ENCODE data around the gene NOSIP. TPM values are rescaled to one million over a fixed set of nuclear protein-coding genes. Genes with fewer than 3 reads are reported as not detected.
"Not testable (repeated sequence)": the region's sequence is repeated elsewhere in the genome, so short reads cannot be mapped to it uniquely, and the experiment has no call there.

NOSIP gene
- 10 to 100 TPM; 30.8 to 46.8 TPM for total RNA-seq

GRCh38 chr19:49580264-49581006 is at the start of gene NOSIP:
NOSIP (minus strand) TSS chr19:49580556; CDS start chr19:49560691, 19,865 bp downstream.
- peak; percentile 79 for DNase-seq (ENCODE audit: low spot score)
- TF ChIP-seq, protein P1, sequence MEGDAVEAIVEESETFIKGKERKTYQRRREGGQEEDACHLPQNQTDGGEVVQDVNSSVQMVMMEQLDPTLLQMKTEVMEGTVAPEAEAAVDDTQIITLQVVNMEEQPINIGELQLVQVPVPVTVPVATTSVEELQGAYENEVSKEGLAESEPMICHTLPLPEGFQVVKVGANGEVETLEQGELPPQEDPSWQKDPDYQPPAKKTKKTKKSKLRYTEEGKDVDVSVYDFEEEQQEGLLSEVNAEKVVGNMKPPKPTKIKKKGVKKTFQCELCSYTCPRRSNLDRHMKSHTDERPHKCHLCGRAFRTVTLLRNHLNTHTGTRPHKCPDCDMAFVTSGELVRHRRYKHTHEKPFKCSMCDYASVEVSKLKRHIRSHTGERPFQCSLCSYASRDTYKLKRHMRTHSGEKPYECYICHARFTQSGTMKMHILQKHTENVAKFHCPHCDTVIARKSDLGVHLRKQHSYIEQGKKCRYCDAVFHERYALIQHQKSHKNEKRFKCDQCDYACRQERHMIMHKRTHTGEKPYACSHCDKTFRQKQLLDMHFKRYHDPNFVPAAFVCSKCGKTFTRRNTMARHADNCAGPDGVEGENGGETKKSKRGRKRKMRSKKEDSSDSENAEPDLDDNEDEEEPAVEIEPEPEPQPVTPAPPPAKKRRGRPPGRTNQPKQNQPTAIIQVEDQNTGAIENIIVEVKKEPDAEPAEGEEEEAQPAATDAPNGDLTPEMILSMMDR (IDR thresholded peaks at IDR 0.05), result no peak
- H3K27me3 ChIP-seq (replicated peaks; ENCODE audit: insufficient read depth), result no peaks in the 10 kb centered on the region
- ATAC-seq (ENCODE audit: insufficient number of reproducible peaks, low FRiP score, low read depth), result peak; percentile 80
- no peaks in the 10 kb centered on the region for H3K9me3 ChIP-seq
- H3K27ac ChIP-seq, result peak within 1 kb of the TSS; percentile 23 to 62
- no peaks in the 10 kb centered on the region for H3K36me3 ChIP-seq
- peak within 1 kb of the TSS; percentile 77 for H3K4me3 ChIP-seq
- H3K4me1 ChIP-seq (ENCODE audit: control insufficient read depth in 1 of 2, low read depth in 2 of 2), result peaks cover 9 to 16% of the 10 kb centered on the region in 2 donors

DNA sequence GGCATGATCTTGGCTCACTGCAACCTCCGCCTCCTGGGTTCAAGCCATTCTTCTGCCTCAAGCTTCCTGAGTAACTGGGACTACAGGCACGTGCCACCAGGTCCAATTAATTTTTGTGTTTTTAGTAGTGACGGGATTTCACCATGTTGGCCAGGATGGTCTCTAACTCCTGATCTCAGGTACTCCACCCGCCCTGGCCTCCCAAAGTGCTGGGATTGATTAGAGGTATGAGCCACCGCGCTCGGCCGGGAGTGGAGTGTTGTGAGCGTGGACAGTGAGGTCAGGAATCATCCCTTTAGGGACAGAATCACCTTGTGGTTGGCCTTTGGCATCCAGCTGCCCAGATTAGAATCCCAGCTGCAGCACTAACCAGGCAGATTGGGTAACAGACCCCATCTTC is 49.3 kb upstream of the NOSIP start:
- Histone ChIP-seq H3K27me3 (replicated peaks; ENCODE audit: insufficient read depth) (no peaks in the 10 kb centered on the region), H3K9me3 (no peaks in the 10 kb centered on the region), H3K4me3 (no peak overlapping the region), H3K27ac (peak overlapping the region; percentile 4 to 20), H3K36me3 (peaks cover 18% of the 10 kb centered on the region), H3K4me1 (ENCODE audit: control insufficient read depth in 1 of 2, low read depth in 2 of 2) (peaks cover 4 to 24% of the 10 kb centered on the region in 2 donors)
- ATAC-seq (ENCODE audit: insufficient number of reproducible peaks, low FRiP score, low read depth) (no peak), DNase-seq (ENCODE audit: low spot score) (no peak)
- TF ChIP-seq, protein P1 (IDR thresholded peaks at IDR 0.05), result no peak

DNA sequence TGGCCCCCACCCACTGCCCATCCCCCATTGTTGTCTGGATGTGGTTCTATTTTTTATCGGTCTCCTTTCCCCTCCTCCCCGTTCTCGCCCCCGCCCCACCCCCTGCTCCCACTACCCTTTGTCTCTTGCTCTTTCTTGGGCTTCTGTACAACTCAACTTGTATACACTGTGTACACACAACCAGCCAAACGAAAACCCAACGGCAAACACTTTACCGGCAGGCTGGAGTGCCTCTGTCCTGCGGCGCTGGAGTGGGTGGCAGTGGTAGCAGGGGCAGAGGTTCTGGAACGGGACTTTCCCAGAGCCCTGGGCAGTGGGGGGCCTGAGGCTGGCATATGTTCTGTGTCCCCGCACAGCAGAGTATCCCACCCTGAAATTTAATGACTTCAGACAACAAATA is 45.9 kb upstream of the NOSIP start:
- DNase-seq (ENCODE audit: low spot score) (no peak), ATAC-seq (ENCODE audit: insufficient number of reproducible peaks, low FRiP score, low read depth) (no peak)
- TF ChIP-seq, protein P1 (IDR thresholded peaks at IDR 0.05), result no peak
- H3K4me1 ChIP-seq (ENCODE audit: control insufficient read depth in 1 of 2, low read depth in 2 of 2), result peaks cover 4 to 18% of the 10 kb centered on the region in 2 donors
- H3K27ac ChIP-seq, result no peak overlapping the region
- H3K27me3 ChIP-seq (replicated peaks; ENCODE audit: insufficient read depth), result no peaks in the 10 kb centered on the region
- H3K9me3 ChIP-seq, result no peaks in the 10 kb centered on the region
- H3K36me3 ChIP-seq, result peaks cover 27% of the 10 kb centered on the region
- no peak overlapping the region for H3K4me3 ChIP-seq

DNA sequence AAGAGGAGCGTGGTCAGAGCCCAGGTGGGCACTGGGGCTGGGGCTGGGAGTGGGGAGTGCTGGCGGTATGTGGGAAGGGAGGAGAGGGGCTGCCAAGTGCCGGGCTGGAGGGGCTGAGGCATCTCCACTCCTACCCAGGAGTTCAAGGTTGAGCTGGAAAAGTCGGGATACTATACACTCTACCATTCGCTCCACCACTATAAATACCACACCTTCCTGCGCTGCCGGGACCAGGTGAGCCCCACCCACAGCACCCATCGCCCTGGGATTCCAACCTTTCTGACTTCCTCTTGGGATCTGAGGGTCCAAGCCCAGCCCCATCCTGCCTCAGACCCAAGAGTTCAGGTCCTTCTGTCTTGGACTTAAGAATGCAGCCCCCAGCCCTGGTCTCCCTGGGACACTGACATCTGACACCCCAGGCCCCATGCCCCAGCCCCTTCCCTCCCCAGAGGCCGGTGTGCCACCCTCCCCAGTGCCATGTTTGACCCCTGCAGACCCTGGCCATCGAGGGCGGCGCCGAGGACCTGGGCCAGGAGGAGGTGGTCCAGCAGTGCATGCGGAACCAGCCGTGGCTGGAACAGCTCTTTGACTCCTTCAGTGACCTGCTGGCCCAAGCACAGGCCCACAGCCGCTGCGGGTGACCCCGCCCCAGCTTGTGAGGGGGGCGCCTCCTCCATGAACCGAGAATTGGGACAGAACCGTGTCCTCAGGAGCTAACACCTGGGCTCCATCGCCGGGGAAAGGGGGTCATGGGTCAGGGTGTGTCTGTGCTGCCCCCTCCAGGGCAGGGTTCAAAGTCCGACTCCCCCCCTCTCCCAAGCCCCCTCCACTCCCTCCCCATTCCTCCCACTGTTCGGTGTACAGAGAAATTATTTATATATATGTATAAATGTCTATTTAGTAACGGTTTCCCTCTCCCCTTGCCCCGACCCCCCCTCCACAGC is 44.9 kb upstream of the NOSIP start:
- H3K36me3 ChIP-seq, result peaks cover 30% of the 10 kb centered on the region
- H3K27me3 ChIP-seq (replicated peaks; ENCODE audit: insufficient read depth), result no peaks in the 10 kb centered on the region
- H3K9me3 ChIP-seq, result no peaks in the 10 kb centered on the region
- no peak for ATAC-seq (ENCODE audit: insufficient number of reproducible peaks, low FRiP score, low read depth)
- no peak overlapping the region for H3K27ac ChIP-seq
- TF ChIP-seq, protein P1 (IDR thresholded peaks at IDR 0.05), result no peak
- H3K4me1 ChIP-seq (ENCODE audit: control insufficient read depth in 1 of 2, low read depth in 2 of 2), result peaks cover 0 to 8% of the 10 kb centered on the region in 2 donors
- H3K4me3 ChIP-seq, result no peak overlapping the region
- DNase-seq (ENCODE audit: low spot score), result no peak

DNA sequence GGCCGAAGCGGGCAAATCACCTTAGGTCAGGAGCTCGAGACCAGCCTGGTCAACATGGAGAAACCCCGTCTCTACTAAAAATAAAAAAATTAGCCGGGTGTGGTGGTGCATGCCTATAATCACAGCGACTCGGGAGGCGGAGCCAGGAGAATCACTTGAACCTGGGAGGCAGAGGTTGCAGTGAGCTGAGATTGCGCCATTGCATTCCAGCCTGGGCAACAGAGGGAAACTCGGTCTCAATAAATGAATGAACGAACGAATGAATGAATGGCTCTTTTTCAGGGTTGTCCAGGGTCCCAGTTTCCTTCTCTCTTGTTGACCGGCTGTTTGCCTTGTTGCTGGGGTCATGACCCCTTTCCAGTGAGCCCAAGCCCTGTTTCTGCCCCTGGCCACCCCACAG is 37.5 kb upstream of the NOSIP start:
- ATAC-seq (ENCODE audit: insufficient number of reproducible peaks, low FRiP score, low read depth); H3K27ac ChIP-seq; H3K4me1 ChIP-seq (ENCODE audit: control insufficient read depth in 1 of 2, low read depth in 2 of 2); H3K27me3 ChIP-seq (replicated peaks; ENCODE audit: insufficient read depth); H3K4me3 ChIP-seq; H3K9me3 ChIP-seq; DNase-seq (ENCODE audit: low spot score): not testable (repeated sequence)
- peaks cover 51% of the 10 kb centered on the region for H3K36me3 ChIP-seq

All from thoracic aorta (tissue), 2 donors.